NCI-H2227 (cell line): ENCODE data around the gene CARHSP1.
"Not testable (repeated sequence)": the region's sequence is repeated elsewhere in the genome, so short reads cannot be mapped to it uniquely, and the experiment has no call there.

ENCODE experiments used
- DNase-seq: peaks from one replicate; lab custom pipeline; 2025; ENCODE audit not compliant: unreplicated experiment; lab: John Stamatoyannopoulos, UW

The CARHSP1 gene

GRCh38 chr16:8893976-8894690 lies 25.3 kb upstream of the CARHSP1 start:
- DNase-seq = no peak

DNA sequence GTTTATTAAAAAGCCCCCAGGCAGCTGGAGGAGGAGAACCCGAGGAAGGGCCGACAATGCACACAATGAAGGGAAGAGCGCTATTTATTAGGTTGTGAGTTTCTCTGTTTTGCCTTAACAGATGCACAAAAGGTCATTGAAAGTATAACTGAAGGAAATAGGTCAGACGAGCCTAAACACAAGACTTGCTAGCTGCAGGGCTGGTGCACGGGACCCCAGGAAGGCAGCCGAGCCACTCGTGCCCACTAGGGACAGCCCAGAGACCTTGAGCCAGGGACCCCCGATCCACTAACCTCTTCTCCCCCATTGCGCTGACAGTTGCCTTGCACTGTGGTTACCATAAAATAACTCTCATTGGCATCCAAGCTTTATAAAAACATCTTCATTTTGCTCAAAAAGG lies 24.6 kb upstream of the CARHSP1 start:
- DNase-seq = no peak

DNA sequence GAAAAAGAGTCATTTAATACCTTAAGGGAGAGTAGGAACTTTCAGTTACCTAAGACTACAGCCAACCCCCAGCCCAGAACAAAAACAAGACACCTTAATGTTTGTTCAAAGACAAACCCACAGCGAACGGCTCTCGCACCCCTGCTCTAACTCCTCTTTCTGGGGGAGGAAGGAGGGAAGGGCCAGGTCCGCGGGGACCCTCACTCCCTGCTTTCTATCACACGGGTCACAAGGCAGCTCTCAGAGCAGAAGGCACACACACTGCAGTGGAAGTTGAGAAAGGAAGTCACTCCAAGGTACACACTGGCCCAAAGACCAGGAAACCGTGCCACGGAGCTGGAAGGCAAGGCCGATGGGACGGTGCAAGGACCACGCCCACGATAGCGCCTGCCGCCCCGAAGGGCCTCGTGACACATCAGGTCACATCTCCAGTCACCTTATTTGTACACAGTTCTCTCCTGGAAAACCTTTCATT lies 23.3 kb upstream of the CARHSP1 start:
- DNase-seq = no peak

- DNase-seq = no peak
Observed at GRCh38 chr16:8890549-8890921, 21.7 kb upstream of the CARHSP1 start.

DNA sequence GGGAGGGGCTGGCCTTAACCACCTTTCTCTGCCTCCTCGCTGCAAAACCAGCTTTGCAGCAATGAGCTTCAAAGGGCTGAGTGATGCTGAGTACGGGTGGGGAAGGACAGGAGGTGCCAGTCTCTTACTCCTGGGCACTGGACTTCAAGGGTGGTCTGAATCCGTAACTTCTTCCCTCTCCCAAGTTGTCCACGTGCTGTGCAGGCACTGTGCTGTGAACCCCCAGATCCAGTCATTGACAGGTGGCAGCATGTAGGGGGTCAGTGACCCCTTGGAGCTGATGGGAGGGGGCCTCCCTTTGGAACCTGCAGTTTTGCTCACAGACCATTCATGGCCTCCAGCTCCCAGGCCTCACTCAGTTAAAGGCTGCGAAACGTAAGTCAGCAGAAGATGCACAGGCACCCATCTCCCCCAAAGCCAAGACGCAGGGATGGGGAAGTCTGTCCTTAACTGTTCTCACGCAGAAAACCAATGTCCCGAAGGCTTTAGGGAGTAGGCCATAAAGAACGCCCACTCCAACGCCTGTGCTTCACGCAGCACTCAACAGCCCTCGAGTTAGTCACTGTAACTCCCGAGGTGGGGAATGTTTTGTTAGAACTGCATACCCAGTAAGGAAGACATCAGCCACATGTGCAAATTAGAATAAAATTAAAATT lies 21.2 kb upstream of the CARHSP1 start:
- DNase-seq = no peak

GRCh38 chr16:8888951-8889892 lies 20.4 kb upstream of the CARHSP1 start:
- no peak for DNase-seq

GRCh38 chr16:8887952-8888560 lies 19.2 kb upstream of the CARHSP1 start:
- DNase-seq = no peak

DNA sequence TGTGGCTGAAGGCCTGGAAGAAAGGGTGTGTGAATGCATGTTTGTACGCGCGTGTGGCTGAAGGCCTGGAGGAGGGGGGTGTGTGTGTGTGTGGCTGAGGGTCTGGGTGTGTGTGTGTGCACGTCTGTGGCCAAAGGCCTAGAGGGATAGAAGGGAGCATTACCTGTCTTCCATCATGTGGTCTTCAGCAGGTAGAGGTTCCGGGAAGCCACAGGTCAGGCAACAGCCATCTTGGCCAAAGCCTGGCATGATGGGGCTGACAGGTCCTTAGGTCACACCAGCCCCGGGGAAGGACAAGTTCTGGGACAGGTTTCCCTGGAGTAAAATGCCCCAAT lies 18.6 kb upstream of the CARHSP1 start:
- no peak for DNase-seq

- no peak for DNase-seq
Observed at GRCh38 chr16:8886593-8887430, 18.0 kb upstream of the CARHSP1 start.

- DNase-seq = no peak
Observed at GRCh38 chr16:8885674-8886592, 17.1 kb upstream of the CARHSP1 start.

DNA sequence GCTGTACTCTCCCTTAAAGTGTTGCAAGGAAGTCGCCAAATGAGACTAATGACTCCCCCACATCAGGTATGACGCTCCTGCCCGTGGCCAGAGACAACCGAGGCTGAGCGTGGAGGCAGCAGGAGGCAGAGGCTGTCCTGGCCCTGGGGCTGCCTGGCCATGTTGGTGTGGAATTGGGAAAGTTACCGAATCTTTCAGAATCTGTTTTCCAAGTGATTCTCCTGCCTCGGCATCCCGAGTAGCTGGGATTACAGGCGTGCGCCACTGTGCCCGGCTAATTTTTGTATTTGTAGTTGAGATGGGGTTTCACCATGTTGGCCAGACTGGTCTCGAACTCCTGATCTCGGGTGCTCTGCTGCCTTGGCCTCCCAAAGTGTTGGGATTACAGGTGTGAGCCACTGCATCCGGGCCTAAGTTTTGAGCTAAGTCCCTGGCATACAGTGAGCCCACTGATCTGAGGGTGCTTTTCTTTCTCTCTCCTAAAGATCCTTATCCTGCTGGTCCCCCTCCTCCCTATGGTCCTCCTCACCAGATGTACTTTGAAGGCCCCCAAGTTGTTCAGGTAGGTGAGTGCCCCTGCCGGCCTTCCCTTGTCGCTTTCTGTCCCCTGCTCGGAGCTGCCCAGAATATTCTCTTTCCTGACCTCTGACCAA lies 14.0 kb upstream of the CARHSP1 start:
- DNase-seq = no peak

GRCh38 chr16:8882041-8882617 lies 13.3 kb upstream of the CARHSP1 start, which contains the start of gene LITAFD:
Gene LITAFD, plus strand, starts transcription at chr16:8882351. Its CDS starts 2,005 bp downstream, at chr16:8884356.
- no peak for DNase-seq

DNA sequence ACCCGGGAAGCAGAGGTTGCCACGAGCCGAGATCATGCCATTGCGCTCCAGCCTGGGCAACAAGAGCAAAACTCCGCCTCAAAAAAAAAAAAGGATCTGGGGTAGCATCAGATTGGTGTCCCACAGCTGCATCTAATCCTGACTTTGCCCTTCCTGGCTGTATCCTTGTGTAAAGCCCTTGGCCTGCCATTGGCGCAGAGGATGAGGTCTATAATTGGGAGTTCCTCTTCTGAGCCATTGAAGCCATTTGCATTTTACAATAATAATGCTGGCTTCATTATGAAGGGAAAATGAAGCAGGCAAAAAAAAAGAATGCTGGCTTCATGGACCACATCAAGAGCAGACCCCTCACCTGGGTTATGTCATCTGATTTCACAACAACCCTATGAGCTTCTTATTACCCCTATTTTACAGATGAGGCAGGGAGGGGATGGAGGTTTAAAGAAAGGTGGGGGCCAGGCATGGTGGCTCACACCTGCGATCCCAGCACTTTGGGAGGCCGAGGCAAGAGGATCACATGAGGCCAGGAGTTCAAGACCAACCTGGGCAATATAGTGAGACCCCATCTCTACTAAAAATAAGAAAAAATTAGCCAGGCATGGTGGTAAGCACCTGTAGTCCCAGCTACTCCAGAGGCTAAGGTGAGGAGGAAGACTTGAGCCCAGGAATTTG lies 12.2 kb upstream of the CARHSP1 start:
- no peak for DNase-seq

DNA sequence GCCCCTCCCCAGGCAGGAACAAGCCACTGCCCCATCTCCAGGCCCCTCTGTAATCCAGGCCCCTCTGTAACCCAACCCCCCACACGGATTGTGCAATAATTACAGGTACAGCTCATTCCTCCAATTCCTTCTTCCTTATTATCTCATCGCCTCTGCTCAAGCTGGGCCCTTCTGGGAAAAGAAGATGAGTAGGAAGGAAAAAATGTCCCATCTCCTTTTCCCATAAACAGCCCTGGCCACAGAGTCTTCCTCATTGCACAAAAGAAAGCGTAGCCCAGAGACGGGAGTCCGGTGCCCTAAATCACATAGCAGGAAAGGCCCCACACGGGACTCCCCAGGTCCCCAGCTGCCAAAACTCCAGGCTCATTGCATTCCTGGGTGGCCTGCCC lies 9.7 kb upstream of the CARHSP1 start:
- no peak for DNase-seq

DNA sequence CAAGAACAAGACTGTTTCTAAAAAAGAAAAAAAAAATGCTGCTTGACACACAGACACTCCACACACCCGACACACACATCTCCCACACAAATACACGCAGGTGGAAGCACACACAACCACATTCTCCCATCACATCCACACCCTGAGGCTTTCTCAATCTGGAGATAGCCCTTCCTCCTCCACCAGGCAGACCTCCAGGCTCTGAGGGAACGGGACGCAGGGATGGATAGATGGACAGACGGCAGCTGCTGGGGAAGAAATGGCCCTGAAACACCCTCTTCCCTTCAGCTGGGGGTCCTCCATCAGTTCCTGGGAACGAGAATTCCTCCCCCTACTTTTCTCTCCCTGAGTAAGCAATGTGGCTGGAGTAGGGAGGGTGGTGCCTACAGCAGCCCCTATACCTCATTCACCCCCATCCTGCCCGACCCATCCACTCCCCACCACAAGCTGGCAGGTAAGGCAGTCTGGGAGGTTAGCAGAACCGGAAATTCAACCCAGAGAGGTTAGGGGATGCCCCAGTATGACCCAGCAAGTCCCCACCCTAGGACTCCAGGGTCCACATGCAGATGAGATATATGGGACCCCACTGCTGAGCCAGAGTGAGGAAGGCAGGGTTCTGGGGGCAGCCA lies 9.2 kb upstream of the CARHSP1 start:
- DNase-seq = no peak

DNA sequence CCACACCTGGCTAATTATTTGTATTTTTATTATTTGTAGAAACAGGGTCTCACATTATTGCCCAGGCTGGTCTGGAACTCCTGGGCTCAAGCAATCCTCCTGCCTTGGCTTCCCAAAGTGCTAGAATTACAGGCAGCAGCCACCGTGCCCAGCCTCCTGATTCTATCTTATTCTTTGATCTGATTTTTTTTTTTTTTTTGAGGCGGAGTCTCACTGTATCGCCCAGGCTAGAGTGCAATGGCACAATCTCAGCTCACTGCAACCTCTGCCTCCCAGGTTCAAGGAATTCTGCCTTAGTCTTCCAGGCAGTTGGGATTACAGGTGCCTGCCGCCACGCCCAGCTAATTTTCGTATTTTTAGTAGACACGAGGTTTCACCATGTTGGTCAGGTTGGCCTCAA lies 6.5 kb upstream of the CARHSP1 start:
- not testable (repeated sequence) for DNase-seq

DNA sequence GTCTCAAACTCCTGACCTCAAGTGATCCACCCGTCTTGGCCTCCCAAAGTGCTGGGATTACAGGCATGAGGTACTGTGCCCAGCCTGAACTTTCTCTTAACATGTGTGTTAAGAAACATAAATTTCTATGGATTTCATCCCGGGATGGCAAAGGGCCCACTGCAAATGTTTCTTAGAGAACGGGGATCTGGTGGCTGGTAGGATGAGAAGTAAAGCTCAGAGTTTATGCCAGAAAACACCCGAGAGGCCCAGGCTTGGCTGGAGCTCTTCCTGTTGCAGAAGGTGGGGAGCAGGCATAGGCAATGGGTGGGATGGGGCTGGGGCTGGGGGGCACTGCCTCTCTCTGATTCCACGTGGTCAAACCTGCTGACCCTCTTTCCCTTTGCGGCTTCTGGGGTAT lies 5.6 kb upstream of the CARHSP1 start:
- DNase-seq = no peak

DNA sequence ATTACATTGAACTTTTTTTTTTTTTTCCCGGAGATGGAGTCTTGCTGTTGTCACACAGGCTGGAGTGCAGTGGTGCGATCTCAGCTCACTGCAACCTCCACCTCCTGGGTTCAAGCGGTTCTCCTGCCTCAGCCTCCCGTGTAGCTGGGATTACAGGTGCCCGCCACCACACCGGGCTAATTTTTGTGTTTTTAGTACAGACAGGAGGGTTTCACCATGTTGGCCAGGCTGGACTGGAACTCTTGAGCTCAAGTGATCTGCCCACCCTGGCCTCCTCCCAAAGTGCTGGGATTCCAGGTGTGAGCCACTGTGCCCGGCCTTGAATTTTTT lies 5.0 kb upstream of the CARHSP1 start:
- DNase-seq = not testable (repeated sequence)
